Lower leg skin (tissue), 3 donors: Measurements from ENCODE around the gene ZCWPW1.

Experiments used
- CTCF ChIP-seq, 3 donors: fragments of 450-650 bp; IDR thresholded peaks; one replicate each; pipeline ENCODE4 v1.5.1; 2016; ENCODE audit warnings: antibody characterized with exemption in 3 of 3, mild to moderate bottlenecking in 3 of 3, moderate library complexity in 2 of 3
- POLR2A ChIP-seq, 2 donors: fragments of 450-650 bp; IDR thresholded peaks; one replicate each; pipeline ENCODE4 v1.6.1; 2016 to 2017; ENCODE audit warnings: antibody characterized with exemption in 2 of 2, mild to moderate bottlenecking in 1 of 2, moderate library complexity in 1 of 2

- no peak for TF ChIP-seq POLR2A (IDR thresholded peaks at IDR 0.05)
- no peak for TF ChIP-seq CTCF (IDR thresholded peaks at IDR 0.05)
Observed at GRCh38 chr7:100353685-100354330, 74.7 kb downstream of the ZCWPW1 start.
